Heart left ventricle (tissue), 13 donors: ENCODE results near the gene ACR.

Experiments
- POLR2A ChIP-seq, 2 donors: fragments of 450-650 bp; IDR thresholded peaks; one replicate each; pipeline ENCODE4 v1.6.1; 2017; ENCODE audit warnings: antibody characterized with exemption in 2 of 2, mild to moderate bottlenecking in 2 of 2, moderate library complexity in 2 of 2
- TF ChIP-seq, protein P1 (sequence below), 12 donors: fragments of 200-600 bp; sonication (generic) in 4 of 12; IDR thresholded peaks; one replicate each; pipeline versions ENCODE4 v1.5.0 to v1.8.0; 2018 to 2022; ENCODE audit warnings: antibody characterized with exemption in 12 of 12, mild to moderate bottlenecking in 5 of 12
- donor health status: ischemic (EF 13 %, LVEDD 7.1; RV severe dilation, severe dysfunction).
- donor health status: DM: no; HTN: yes; CAD: no.
- donor health status: DM: no; HTN: no; CAD: no.
- donor health status: ischemic (EF 25% LVEDD 6.9; RV normal size, moderate dysfunction).
- donor health status: ischemic (EF 25% LVEDD 5.7; RV mildly dilated, moderate dysfunction).
- donor health status: ischemic (EF 35%, LVEDD 5.7; RV mildly dilated, moderate dysfunction).
- donor health status: nonischemic (EF 11% LVEDD 7.7; RV severe dilation, severe dysfunction).
- donor health status: DM: yes; HTN: yes; CAD: no.
- donor health status: PGD.
- donor health status: ischemic (EF 29% LVEDD 5.4; RV normal size, mild dysfunction).
- donor health status: nonischemic (EF 23%, LVEDD 6.1; RV moderate dilation, normal function).

DNA sequence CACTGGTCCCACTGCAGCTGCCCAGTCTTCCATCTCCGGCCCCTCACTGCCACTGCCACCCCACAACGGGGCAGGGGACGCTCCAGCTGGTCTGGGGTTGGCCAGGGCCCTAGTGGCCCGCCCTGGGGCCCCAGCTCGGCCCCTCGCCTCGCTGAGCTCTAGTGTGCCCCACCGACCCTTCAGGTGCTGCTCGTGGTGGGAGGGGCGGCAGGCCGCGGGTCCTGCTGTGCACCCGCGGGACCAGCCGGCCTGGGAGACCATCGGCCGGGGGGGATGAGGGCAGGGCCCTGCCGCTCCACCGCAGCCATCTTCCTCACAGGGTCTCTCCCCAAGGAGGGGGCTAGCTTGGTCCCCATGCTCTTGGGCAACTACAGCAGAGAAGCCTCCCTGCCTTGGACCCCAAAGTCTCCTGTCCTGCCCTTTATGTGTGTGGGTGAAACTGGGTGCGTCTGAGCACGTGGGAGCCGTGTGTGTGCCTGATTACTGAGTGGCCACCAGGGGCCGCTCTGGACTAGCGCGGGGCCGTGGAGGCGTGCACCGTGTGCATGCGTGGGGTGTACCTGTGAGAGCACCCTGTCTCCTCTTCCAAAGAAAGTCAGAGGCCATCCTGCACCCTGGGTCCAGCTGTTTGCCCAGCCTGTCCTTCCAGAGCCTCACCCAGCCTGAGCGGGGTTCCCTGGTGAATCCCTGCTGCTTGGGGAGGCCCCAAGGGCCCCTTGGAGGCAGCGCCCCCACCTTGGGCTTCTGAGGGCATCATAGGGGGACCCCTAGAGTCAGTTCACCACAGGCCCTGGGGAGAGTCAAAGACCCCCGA lies 6.0 kb upstream of the ACR start:
- TF ChIP-seq, protein P1, sequence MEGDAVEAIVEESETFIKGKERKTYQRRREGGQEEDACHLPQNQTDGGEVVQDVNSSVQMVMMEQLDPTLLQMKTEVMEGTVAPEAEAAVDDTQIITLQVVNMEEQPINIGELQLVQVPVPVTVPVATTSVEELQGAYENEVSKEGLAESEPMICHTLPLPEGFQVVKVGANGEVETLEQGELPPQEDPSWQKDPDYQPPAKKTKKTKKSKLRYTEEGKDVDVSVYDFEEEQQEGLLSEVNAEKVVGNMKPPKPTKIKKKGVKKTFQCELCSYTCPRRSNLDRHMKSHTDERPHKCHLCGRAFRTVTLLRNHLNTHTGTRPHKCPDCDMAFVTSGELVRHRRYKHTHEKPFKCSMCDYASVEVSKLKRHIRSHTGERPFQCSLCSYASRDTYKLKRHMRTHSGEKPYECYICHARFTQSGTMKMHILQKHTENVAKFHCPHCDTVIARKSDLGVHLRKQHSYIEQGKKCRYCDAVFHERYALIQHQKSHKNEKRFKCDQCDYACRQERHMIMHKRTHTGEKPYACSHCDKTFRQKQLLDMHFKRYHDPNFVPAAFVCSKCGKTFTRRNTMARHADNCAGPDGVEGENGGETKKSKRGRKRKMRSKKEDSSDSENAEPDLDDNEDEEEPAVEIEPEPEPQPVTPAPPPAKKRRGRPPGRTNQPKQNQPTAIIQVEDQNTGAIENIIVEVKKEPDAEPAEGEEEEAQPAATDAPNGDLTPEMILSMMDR (IDR thresholded peaks at IDR 0.05), result peak; percentile 39 to 79 (median 70)
- TF ChIP-seq POLR2A (IDR thresholded peaks at IDR 0.05), result no peak
